Measurements from ENCODE around the gene PPIL6.

DNA sequence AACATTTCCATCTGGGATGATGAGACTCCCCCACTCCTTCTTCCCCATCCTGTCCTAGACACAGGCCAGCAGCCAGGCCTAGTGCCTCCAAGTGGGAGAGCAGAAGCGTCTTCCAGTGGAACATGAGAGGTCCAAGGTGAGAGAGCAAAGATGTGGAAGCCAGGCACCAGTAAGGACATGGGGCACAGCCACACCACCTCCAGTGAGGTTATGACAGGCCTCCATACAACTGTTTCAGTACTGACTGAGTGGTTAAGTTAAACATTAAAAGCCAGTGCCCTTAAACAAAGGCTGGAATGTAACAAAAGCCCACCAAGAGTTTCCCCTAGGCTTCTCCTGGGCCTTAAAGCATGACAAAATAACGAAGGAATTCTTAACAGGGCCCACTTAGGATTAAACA is 37.3 kb upstream of the PPIL6 start:
- TF ChIP-seq, protein P1, sequence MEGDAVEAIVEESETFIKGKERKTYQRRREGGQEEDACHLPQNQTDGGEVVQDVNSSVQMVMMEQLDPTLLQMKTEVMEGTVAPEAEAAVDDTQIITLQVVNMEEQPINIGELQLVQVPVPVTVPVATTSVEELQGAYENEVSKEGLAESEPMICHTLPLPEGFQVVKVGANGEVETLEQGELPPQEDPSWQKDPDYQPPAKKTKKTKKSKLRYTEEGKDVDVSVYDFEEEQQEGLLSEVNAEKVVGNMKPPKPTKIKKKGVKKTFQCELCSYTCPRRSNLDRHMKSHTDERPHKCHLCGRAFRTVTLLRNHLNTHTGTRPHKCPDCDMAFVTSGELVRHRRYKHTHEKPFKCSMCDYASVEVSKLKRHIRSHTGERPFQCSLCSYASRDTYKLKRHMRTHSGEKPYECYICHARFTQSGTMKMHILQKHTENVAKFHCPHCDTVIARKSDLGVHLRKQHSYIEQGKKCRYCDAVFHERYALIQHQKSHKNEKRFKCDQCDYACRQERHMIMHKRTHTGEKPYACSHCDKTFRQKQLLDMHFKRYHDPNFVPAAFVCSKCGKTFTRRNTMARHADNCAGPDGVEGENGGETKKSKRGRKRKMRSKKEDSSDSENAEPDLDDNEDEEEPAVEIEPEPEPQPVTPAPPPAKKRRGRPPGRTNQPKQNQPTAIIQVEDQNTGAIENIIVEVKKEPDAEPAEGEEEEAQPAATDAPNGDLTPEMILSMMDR (IDR thresholded peaks at IDR 0.05): no peak
- TF ChIP-seq, protein P2, sequence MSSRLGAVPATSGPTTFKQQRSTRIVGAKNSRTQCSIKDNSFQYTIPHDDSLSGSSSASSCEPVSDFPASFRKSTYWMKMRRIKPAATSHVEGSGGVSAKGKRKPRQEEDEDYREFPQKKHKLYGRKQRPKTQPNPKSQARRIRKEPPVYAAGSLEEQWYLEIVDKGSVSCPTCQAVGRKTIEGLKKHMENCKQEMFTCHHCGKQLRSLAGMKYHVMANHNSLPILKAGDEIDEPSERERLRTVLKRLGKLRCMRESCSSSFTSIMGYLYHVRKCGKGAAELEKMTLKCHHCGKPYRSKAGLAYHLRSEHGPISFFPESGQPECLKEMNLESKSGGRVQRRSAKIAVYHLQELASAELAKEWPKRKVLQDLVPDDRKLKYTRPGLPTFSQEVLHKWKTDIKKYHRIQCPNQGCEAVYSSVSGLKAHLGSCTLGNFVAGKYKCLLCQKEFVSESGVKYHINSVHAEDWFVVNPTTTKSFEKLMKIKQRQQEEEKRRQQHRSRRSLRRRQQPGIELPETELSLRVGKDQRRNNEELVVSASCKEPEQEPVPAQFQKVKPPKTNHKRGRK (CRISPR knock-in tag; IDR thresholded peaks at IDR 0.05; ENCODE audit: borderline replicate concordance): no peak
- TF ChIP-seq, protein P3, sequence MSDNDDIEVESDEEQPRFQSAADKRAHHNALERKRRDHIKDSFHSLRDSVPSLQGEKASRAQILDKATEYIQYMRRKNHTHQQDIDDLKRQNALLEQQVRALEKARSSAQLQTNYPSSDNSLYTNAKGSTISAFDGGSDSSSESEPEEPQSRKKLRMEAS (CRISPR knock-in tag; IDR thresholded peaks at IDR 0.05): no peak
- TF ChIP-seq, protein P4, sequence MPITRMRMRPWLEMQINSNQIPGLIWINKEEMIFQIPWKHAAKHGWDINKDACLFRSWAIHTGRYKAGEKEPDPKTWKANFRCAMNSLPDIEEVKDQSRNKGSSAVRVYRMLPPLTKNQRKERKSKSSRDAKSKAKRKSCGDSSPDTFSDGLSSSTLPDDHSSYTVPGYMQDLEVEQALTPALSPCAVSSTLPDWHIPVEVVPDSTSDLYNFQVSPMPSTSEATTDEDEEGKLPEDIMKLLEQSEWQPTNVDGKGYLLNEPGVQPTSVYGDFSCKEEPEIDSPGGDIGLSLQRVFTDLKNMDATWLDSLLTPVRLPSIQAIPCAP (CRISPR knock-in tag; IDR thresholded peaks at IDR 0.05): no peak
